Fibroblast of peridontal ligament (primary cell): ENCODE results near the gene IGF2BP1.
"Not testable (repeated sequence)": the region's sequence is repeated elsewhere in the genome, so short reads cannot be mapped to it uniquely, and the experiment has no call there.

Experiments
- DNase-seq: peaks from one replicate; pipeline ENCODE4 v3.0.0-alpha.2; 2010; ENCODE audit errors: extremely low read depth

The IGF2BP1 gene

DNA sequence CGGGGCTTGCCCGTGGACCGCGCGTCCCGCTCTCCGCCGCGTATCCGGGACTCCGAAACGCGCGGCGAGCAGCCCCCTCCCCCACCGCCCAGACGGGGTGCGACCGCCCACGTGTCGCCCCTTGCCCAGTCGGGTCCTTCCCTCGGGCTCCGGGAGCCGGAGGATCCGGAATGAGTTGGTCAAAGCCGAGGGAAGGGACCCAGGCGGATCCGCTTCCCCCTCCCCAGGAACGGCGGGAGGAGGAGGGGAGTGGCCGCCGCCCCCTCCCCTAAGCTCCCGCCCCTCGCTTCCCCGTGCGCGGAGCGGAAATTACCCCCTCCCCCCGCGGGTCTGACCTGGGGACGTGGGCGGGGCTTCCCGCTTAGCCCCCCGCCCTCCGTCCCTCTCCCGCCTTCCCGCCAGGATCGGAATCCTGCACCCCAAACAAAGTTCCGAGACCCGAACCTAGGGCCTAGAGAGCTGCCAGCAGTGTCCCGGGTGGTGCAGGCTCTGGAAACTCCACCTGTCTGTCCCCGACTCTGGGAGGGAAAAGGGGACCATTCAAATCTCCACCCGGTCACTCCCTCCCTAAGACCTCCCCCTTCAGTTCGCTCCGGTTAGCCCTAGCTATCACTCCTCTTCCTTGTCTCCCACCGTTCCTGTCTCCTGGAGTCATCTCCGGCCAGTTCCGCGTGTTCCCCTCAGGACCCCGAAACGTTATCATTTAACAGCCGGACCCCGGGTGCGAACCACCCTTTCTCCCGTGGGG, 1.0 kb upstream of the IGF2BP1 start:
- DNase-seq, result no peak

DNA sequence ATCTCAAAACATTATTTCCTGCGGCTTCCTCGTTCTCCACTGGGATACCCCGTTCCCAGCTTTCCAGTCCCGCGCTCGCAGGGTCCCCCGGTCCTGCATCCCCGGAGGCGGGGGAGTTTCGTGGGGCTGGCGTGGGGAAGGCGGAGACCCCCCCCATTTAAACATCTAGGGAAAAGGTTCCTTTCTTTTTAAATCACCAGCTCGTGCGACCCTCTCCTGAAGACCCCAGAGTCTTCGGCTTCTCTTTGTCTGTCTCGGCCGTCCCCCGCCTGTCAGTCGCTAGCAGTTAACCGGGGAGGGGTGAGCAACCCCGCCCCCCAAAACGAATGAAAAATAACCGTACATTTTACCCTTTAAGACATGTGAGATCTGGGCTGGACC, 473 bp upstream of the IGF2BP1 start:
- DNase-seq, result no peak

GRCh38 chr17:48997827-48998586, 822 bp downstream of the IGF2BP1 start:
- DNase-seq, result no peak

GRCh38 chr17:48998587-48999440, 1.6 kb downstream of the IGF2BP1 start:
- no peak for DNase-seq

- DNase-seq, result peak; percentile 21
Observed at GRCh38 chr17:49000943-49001342, 3.8 kb downstream of the IGF2BP1 start.

GRCh38 chr17:49001671-49002070, 4.5 kb downstream of the IGF2BP1 start:
- no peak for DNase-seq

- no peak for DNase-seq
Observed at GRCh38 chr17:49002331-49002730, 5.1 kb downstream of the IGF2BP1 start.

GRCh38 chr17:49002766-49003165, 5.6 kb downstream of the IGF2BP1 start:
- no peak for DNase-seq

- DNase-seq, result no peak
Observed at GRCh38 chr17:49003557-49004511, 6.6 kb downstream of the IGF2BP1 start.

DNA sequence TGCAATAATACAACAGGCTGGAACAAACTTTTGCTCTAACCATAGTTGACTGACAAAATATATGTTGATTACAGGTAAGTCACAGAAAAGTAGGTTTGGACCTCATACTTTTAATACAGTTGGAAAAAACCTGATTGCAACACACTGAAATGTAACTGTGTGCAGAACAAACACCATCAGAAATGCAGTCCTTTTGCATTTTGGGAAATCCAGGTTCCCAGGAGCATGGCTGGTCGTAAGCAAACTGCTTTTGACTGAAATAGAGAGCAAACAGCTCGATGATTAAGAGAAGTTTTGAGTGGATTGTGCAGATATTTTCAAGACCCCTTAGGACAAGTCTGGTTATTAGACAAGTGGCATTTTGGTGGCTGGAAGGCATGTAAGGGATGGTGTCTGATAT, 8.0 kb downstream of the IGF2BP1 start:
- no peak for DNase-seq

GRCh38 chr17:49008908-49009307, 11.7 kb downstream of the IGF2BP1 start:
- DNase-seq, result not testable (repeated sequence)

- no peak for DNase-seq
Observed at GRCh38 chr17:49012769-49013255, 15.6 kb downstream of the IGF2BP1 start.

GRCh38 chr17:49013311-49014213, 16.4 kb downstream of the IGF2BP1 start:
- DNase-seq, result no peak

- DNase-seq, result no peak
Observed at GRCh38 chr17:49015179-49015923, 18.2 kb downstream of the IGF2BP1 start.

- peak; percentile 71 for DNase-seq
Observed at GRCh38 chr17:49015924-49016774, 19.0 kb downstream of the IGF2BP1 start.

- DNase-seq, result peak; percentile 64
Observed at GRCh38 chr17:49016775-49017463, 19.7 kb downstream of the IGF2BP1 start.

GRCh38 chr17:49018116-49018612, 21.0 kb downstream of the IGF2BP1 start:
- no peak for DNase-seq
